GM23338 (cell line): ENCODE measurements around the gene MAPK12. TPM values are rescaled to one million over a fixed set of nuclear protein-coding genes. Genes with fewer than 3 reads are reported as not detected.

ENCODE experiments used
- ATAC-seq: fragments of 200-7000 bp; cut with Tn5 transposase; 3 replicates; pipeline ENCODE4 v1.9.1; 2020
- DNase-seq: peaks from one replicate; pipeline ENCODE4 v3.0.0-alpha.2; 2015; ENCODE audit warnings: low spot score
- H2AFZ ChIP-seq: fragments of 200-600 bp; sonication (generic); 2 replicates; pipeline ENCODE4 v1.8.0; 2016; ENCODE audit warnings: antibody characterized with exemption, mild to moderate bottlenecking, moderate library complexity
- H3F3A ChIP-seq: fragments of 200-600 bp; sonication (generic); replicated peaks from 2 replicates; pipeline ENCODE4 v1.8.0; 2017; ENCODE audit warnings: antibody characterized with exemption, mixed run types, low read depth
- H3K27ac ChIP-seq: fragments of 200-600 bp; sonication (generic); 2 replicates; pipeline ENCODE4 v1.6.1; 2016; ENCODE audit warnings: low read depth
- H3K27me3 ChIP-seq: fragments of 200-600 bp; sonication (generic); 2 replicates; pipeline ENCODE4 v1.8.0; 2016; ENCODE audit warnings: mild to moderate bottlenecking, mixed run types, moderate library complexity; ENCODE audit not compliant: insufficient read depth
- H3K36me3 ChIP-seq: fragments of 200-600 bp; sonication (generic); 2 replicates; pipeline ENCODE4 v1.8.0; 2016; ENCODE audit warnings: mild to moderate bottlenecking; ENCODE audit not compliant: insufficient read depth
- H3K4me1 ChIP-seq: fragments of 200-600 bp; sonication (generic); 2 replicates; pipeline ENCODE4 v1.8.0; 2016; ENCODE audit warnings: mild to moderate bottlenecking, moderate library complexity; ENCODE audit not compliant: insufficient read depth
- H3K4me2 ChIP-seq: fragments of 200-600 bp; sonication (generic); 2 replicates; pipeline ENCODE4 v1.7.1; 2017; ENCODE audit warnings: mixed run types
- H3K4me3 ChIP-seq: fragments of 200-600 bp; sonication (generic); 2 replicates; pipeline ENCODE4 v1.6.1; 2016; ENCODE audit warnings: mixed run types
- H3K79me2 ChIP-seq: fragments of 200-600 bp; sonication (generic); replicated peaks from 2 replicates; pipeline ENCODE4 v1.8.0; 2017; ENCODE audit warnings: mild to moderate bottlenecking; ENCODE audit not compliant: insufficient read depth
- H3K9me2 ChIP-seq: fragments of 200-600 bp; sonication (generic); 2 replicates; pipeline ENCODE4 v1.8.0; 2017; ENCODE audit not compliant: insufficient read depth
- H4K20me1 ChIP-seq: fragments of 200-600 bp; sonication (generic); replicated peaks from 2 replicates; pipeline ENCODE4 v1.8.0; 2017; ENCODE audit warnings: mild to moderate bottlenecking; ENCODE audit not compliant: insufficient read depth
- H3K27ac Mint-ChIP-seq: 2 replicates; pipeline ENCODE4 v1.8.0; 2020; ENCODE audit warnings: inconsistent platforms, mild to moderate bottlenecking, moderate library complexity, mixed read lengths
- H3K27me3 Mint-ChIP-seq: 3 replicates; pipeline ENCODE4 v1.8.0; 2022; ENCODE audit warnings: low read depth, mild to moderate bottlenecking, moderate library complexity, mixed read lengths, inconsistent platforms; ENCODE audit not compliant: insufficient read depth, poor library complexity
- H3K36me3 Mint-ChIP-seq: 3 replicates; pipeline ENCODE4 v1.8.0; 2021; ENCODE audit warnings: low read depth, mild to moderate bottlenecking, inconsistent platforms, moderate library complexity, mixed read lengths
- H3K4me1 Mint-ChIP-seq: 3 replicates; pipeline ENCODE4 v1.8.0; 2020; ENCODE audit warnings: mild to moderate bottlenecking, inconsistent platforms, mixed read lengths
- H3K4me3 Mint-ChIP-seq: 3 replicates; pipeline ENCODE4 v1.8.0; 2021; ENCODE audit warnings: moderate library complexity, mild to moderate bottlenecking, inconsistent platforms, mixed read lengths
- H3K9me3 Mint-ChIP-seq: 3 replicates; pipeline ENCODE4 v1.8.0; 2020; ENCODE audit warnings: moderate library complexity, mild to moderate bottlenecking, inconsistent platforms, mixed read lengths
- CREB1 ChIP-seq: fragments of 250-450 bp; sonication (Bioruptor Pico); IDR thresholded peaks from 2 replicates; pipeline ENCODE4 v1.5.0; 2020; ENCODE audit warnings: low read depth, mild to moderate bottlenecking, moderate library complexity
- EZH2 ChIP-seq: fragments of 200-600 bp; sonication (generic); IDR thresholded peaks from one replicate; pipeline ENCODE4 v1.8.0; 2017; ENCODE audit warnings: antibody characterized with exemption, mild to moderate bottlenecking, low read depth; ENCODE audit not compliant: unreplicated experiment
- EZH2phosphoT487 ChIP-seq: fragments of 200-600 bp; sonication (generic); IDR thresholded peaks from one replicate; pipeline ENCODE4 v1.8.1; 2018; ENCODE audit warnings: antibody characterized with exemption; ENCODE audit not compliant: unreplicated experiment
- JUNB ChIP-seq: IDR thresholded peaks from one replicate; pipeline ENCODE4 v1.6.1; 2016; ENCODE audit warnings: antibody characterized with exemption; ENCODE audit not compliant: unreplicated experiment
- NANOG ChIP-seq: IDR thresholded peaks from 2 replicates; pipeline ENCODE4 v1.6.1; 2016; ENCODE audit warnings: antibody characterized with exemption, borderline replicate concordance
- POLR2AphosphoS5 ChIP-seq: IDR thresholded peaks from 2 replicates; pipeline ENCODE4 v1.6.1; 2016; ENCODE audit warnings: antibody characterized with exemption, low read depth
- STAT1 ChIP-seq: IDR thresholded peaks from one replicate; pipeline ENCODE4 v1.6.1; 2016; ENCODE audit warnings: antibody characterized with exemption; ENCODE audit not compliant: unreplicated experiment
- ZNF114 ChIP-seq: fragments of 250-450 bp; sonication (Bioruptor Pico); IDR thresholded peaks from 2 replicates; pipeline ENCODE4 v1.5.0; 2020; ENCODE audit warnings: mild to moderate bottlenecking, moderate library complexity
- ZNF331 ChIP-seq: fragments of 250-450 bp; sonication (Bioruptor Pico); IDR thresholded peaks from 2 replicates; pipeline ENCODE4 v1.5.0; 2020; ENCODE audit warnings: low read depth, mild to moderate bottlenecking, moderate library complexity
- polyA plus RNA-seq: library from polyadenylated mRNA; unstranded; fragments of >200 nt; fragmentation: Nextera tagmentation; extraction: Ambion mirVana; gene quantifications from 2 replicates; pipeline ENCODE4 v1.2.1, GENCODE V29; 2016
- total RNA-seq: library from RNA; depleted of rRNA; stranded (reverse); fragments of >200 nt; shearing (Covaris generic); gene quantifications from 2 replicates; pipeline ENCODE4 v1.2.3, GENCODE V29; 2014
- TF ChIP-seq, protein P1 (sequence below): fragments of 250-450 bp; sonication (Bioruptor Pico); IDR thresholded peaks from 2 replicates; pipeline ENCODE4 v1.5.0; 2020; ENCODE audit warnings: mild to moderate bottlenecking, moderate library complexity
- TF ChIP-seq, protein P2 (sequence below): IDR thresholded peaks from 2 replicates; pipeline ENCODE4 v1.6.1; 2016; ENCODE audit warnings: antibody characterized with exemption
- TF ChIP-seq, protein P3 (sequence below), 2 experiments: fragments of 200-600 bp in 1 of 2; sonication (generic) in 1 of 2; conservative IDR thresholded peaks; 2 replicates each; pipeline versions ENCODE4 v1.5.1 to v1.6.1; 2016 to 2017; ENCODE audit warnings: antibody characterized with exemption in 2 of 2, low read depth in 2 of 2, mild to moderate bottlenecking in 2 of 2, moderate library complexity in 1 of 2
- TF ChIP-seq, protein P4 (sequence below): IDR thresholded peaks from one replicate; pipeline ENCODE4 v1.6.1; 2018; ENCODE audit warnings: antibody characterized with exemption; ENCODE audit not compliant: unreplicated experiment

MAPK12 gene
- total and polyA plus RNA-seq, 2 experiments from 2014 or later = 10.4 to 26.1 TPM

DNA sequence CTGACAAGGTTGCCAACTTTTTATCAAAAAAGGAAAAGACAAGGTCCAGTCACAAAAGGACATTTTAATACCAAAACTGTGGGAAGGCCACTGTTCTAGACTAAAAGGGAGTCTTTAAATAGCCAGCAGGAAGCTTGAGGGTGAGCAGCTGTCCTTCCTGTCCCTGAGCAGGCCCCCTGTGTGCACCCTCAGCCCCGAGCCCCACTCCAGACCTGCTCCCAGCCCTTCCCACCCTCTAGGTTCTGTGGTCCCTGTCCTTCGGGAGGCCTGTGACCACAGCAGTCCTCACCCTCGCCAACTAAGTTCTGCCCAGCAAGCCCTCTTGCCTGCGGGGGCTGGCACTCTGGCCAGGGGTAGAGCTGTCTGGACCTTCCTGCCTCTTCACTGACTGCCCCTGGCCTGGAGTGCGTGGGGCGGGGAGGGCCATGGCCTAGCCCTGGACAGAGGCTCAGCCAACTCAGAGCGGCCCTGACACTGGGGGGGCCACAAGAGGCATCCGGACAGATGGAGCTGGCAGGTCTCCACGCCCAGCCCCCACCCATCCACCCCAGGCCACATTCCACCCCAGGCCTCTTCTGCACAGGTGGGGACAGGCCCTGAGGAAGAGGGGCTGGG is 47.6 kb upstream of the MAPK12 start:
- TF ChIP-seq, protein P1, sequence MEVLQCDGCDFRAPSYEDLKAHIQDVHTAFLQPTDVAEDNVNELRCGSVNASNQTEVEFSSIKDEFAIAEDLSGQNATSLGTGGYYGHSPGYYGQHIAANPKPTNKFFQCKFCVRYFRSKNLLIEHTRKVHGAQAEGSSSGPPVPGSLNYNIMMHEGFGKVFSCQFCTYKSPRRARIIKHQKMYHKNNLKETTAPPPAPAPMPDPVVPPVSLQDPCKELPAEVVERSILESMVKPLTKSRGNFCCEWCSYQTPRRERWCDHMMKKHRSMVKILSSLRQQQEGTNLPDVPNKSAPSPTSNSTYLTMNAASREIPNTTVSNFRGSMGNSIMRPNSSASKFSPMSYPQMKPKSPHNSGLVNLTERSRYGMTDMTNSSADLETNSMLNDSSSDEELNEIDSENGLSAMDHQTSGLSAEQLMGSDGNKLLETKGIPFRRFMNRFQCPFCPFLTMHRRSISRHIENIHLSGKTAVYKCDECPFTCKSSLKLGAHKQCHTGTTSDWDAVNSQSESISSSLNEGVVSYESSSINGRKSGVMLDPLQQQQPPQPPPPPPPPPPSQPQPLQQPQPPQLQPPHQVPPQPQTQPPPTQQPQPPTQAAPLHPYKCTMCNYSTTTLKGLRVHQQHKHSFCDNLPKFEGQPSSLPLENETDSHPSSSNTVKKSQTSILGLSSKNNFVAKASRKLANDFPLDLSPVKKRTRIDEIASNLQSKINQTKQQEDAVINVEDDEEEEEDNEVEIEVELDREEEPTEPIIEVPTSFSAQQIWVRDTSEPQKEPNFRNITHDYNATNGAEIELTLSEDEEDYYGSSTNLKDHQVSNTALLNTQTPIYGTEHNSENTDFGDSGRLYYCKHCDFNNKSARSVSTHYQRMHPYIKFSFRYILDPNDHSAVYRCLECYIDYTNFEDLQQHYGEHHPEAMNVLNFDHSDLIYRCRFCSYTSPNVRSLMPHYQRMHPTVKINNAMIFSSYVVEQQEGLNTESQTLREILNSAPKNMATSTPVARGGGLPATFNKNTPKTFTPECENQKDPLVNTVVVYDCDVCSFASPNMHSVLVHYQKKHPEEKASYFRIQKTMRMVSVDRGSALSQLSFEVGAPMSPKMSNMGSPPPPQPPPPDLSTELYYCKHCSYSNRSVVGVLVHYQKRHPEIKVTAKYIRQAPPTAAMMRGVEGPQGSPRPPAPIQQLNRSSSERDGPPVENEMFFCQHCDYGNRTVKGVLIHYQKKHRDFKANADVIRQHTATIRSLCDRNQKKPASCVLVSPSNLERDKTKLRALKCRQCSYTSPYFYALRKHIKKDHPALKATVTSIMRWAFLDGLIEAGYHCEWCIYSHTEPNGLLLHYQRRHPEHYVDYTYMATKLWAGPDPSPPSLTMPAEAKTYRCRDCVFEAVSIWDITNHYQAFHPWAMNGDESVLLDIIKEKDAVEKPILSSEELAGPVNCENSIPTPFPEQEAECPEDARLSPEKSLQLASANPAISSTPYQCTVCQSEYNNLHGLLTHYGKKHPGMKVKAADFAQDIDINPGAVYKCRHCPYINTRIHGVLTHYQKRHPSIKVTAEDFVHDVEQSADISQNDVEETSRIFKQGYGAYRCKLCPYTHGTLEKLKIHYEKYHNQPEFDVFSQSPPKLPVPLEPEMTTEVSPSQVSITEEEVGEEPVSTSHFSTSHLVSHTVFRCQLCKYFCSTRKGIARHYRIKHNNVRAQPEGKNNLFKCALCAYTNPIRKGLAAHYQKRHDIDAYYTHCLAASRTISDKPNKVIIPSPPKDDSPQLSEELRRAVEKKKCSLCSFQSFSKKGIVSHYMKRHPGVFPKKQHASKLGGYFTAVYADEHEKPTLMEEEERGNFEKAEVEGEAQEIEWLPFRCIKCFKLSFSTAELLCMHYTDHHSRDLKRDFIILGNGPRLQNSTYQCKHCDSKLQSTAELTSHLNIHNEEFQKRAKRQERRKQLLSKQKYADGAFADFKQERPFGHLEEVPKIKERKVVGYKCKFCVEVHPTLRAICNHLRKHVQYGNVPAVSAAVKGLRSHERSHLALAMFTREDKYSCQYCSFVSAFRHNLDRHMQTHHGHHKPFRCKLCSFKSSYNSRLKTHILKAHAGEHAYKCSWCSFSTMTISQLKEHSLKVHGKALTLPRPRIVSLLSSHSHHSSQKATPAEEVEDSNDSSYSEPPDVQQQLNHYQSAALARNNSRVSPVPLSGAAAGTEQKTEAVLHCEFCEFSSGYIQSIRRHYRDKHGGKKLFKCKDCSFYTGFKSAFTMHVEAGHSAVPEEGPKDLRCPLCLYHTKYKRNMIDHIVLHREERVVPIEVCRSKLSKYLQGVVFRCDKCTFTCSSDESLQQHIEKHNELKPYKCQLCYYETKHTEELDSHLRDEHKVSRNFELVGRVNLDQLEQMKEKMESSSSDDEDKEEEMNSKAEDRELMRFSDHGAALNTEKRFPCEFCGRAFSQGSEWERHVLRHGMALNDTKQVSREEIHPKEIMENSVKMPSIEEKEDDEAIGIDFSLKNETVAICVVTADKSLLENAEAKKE (CRISPR knock-in tag) = no peak
- TF ChIP-seq ZNF114 (CRISPR knock-in tag) (no peak), ZNF331 (CRISPR knock-in tag) (no peak), CREB1 (no peak), POLR2AphosphoS5 (no peak), JUNB (no peak), EZH2phosphoT487 (no peak), NANOG (no peak), STAT1 (no peak), EZH2 (no peak)
- TF ChIP-seq, protein P2, sequence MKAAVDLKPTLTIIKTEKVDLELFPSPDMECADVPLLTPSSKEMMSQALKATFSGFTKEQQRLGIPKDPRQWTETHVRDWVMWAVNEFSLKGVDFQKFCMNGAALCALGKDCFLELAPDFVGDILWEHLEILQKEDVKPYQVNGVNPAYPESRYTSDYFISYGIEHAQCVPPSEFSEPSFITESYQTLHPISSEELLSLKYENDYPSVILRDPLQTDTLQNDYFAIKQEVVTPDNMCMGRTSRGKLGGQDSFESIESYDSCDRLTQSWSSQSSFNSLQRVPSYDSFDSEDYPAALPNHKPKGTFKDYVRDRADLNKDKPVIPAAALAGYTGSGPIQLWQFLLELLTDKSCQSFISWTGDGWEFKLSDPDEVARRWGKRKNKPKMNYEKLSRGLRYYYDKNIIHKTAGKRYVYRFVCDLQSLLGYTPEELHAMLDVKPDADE = no peak
- TF ChIP-seq, protein P3, sequence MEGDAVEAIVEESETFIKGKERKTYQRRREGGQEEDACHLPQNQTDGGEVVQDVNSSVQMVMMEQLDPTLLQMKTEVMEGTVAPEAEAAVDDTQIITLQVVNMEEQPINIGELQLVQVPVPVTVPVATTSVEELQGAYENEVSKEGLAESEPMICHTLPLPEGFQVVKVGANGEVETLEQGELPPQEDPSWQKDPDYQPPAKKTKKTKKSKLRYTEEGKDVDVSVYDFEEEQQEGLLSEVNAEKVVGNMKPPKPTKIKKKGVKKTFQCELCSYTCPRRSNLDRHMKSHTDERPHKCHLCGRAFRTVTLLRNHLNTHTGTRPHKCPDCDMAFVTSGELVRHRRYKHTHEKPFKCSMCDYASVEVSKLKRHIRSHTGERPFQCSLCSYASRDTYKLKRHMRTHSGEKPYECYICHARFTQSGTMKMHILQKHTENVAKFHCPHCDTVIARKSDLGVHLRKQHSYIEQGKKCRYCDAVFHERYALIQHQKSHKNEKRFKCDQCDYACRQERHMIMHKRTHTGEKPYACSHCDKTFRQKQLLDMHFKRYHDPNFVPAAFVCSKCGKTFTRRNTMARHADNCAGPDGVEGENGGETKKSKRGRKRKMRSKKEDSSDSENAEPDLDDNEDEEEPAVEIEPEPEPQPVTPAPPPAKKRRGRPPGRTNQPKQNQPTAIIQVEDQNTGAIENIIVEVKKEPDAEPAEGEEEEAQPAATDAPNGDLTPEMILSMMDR (conservative IDR thresholded peaks at IDR 0.05; ENCODE audit: low read depth in 2 of 2) = no peak
- TF ChIP-seq, protein P4, sequence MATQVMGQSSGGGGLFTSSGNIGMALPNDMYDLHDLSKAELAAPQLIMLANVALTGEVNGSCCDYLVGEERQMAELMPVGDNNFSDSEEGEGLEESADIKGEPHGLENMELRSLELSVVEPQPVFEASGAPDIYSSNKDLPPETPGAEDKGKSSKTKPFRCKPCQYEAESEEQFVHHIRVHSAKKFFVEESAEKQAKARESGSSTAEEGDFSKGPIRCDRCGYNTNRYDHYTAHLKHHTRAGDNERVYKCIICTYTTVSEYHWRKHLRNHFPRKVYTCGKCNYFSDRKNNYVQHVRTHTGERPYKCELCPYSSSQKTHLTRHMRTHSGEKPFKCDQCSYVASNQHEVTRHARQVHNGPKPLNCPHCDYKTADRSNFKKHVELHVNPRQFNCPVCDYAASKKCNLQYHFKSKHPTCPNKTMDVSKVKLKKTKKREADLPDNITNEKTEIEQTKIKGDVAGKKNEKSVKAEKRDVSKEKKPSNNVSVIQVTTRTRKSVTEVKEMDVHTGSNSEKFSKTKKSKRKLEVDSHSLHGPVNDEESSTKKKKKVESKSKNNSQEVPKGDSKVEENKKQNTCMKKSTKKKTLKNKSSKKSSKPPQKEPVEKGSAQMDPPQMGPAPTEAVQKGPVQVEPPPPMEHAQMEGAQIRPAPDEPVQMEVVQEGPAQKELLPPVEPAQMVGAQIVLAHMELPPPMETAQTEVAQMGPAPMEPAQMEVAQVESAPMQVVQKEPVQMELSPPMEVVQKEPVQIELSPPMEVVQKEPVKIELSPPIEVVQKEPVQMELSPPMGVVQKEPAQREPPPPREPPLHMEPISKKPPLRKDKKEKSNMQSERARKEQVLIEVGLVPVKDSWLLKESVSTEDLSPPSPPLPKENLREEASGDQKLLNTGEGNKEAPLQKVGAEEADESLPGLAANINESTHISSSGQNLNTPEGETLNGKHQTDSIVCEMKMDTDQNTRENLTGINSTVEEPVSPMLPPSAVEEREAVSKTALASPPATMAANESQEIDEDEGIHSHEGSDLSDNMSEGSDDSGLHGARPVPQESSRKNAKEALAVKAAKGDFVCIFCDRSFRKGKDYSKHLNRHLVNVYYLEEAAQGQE = no peak
- Histone ChIP-seq H3K36me3 (no peaks in the 10 kb centered on the region), H4K20me1 (peaks cover 5% of the 10 kb centered on the region), H3K4me1 (peaks cover 18% of the 10 kb centered on the region; the same call in 1 of the 2 replicates), H3K79me2 (no peaks in the 10 kb centered on the region), H3K4me2 (no peak overlapping the region), H3K27me3 (peaks cover 11% of the 10 kb centered on the region), H3K4me3 (no peak overlapping the region), H3K27ac (0 out of 2 replicates have a peak overlapping the region, but pooled peaks have one; percentile 66), H3F3A (0 out of 2 replicates have a peak, but pooled peaks cover 6% of the 10 kb centered on the region), H3K9me2 (no peaks in the 10 kb centered on the region), H2AFZ (no peak overlapping the region)
- no peaks in the 10 kb centered on the region for H3K9me3 Mint-ChIP-seq
- H3K4me3 Mint-ChIP-seq = peak overlapping the region; percentile 9; the same call in 1 of the 3 replicates
- H3K4me1 Mint-ChIP-seq = peaks cover 16% of the 10 kb centered on the region
- H3K36me3 Mint-ChIP-seq = no peaks in the 10 kb centered on the region
- no peak overlapping the region for H3K27ac Mint-ChIP-seq
- DNase-seq (no peak), ATAC-seq (no peak)
- peaks cover 25% of the 10 kb centered on the region for H3K27me3 Mint-ChIP-seq
